RWPE1 (cell line): Measurements from ENCODE around the gene CFAP161.

Experiments
- CTCF ChIA-PET: fragments of 350-600 bp; sonication (Branson Sonifier 250); formaldehyde crosslinking; extraction: SDS; loops from one replicate; lab custom pipeline; 2021; lab: Yijun Ruan, JAX
- POLR2A ChIA-PET: fragments of 400-600 bp; formaldehyde crosslinking; extraction: SDS; loops from one replicate; lab custom pipeline; 2020; ENCODE audit warnings: antibody characterized with exemption; ENCODE audit not compliant: low non-redundant PET; lab: Yijun Ruan, JAX
- DNase-seq: peaks from one replicate; pipeline ENCODE4 v3.0.0; 2012; ENCODE audit warnings: low spot score
- H3K27ac ChIP-seq: fragments of 450-650 bp; 2 replicates; pipeline ENCODE4 v1.5.1; 2017
- TF ChIP-seq, protein P1 (sequence below): fragments of 450-650 bp; conservative IDR thresholded peaks from 2 replicates; pipeline ENCODE4 v1.5.1; 2017; ENCODE audit warnings: low read depth, mild to moderate bottlenecking

Gene CFAP161

GRCh38 chr15:81088470-81089013, 45.5 kb upstream of the CFAP161 start:
- TF ChIP-seq, protein P1, sequence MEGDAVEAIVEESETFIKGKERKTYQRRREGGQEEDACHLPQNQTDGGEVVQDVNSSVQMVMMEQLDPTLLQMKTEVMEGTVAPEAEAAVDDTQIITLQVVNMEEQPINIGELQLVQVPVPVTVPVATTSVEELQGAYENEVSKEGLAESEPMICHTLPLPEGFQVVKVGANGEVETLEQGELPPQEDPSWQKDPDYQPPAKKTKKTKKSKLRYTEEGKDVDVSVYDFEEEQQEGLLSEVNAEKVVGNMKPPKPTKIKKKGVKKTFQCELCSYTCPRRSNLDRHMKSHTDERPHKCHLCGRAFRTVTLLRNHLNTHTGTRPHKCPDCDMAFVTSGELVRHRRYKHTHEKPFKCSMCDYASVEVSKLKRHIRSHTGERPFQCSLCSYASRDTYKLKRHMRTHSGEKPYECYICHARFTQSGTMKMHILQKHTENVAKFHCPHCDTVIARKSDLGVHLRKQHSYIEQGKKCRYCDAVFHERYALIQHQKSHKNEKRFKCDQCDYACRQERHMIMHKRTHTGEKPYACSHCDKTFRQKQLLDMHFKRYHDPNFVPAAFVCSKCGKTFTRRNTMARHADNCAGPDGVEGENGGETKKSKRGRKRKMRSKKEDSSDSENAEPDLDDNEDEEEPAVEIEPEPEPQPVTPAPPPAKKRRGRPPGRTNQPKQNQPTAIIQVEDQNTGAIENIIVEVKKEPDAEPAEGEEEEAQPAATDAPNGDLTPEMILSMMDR, result no peak
- POLR2A ChIA-PET, result no interaction called here
- no peak for DNase-seq
- CTCF ChIA-PET, result no interaction called here
- H3K27ac ChIP-seq, result no peak overlapping the region

GRCh38 chr15:81091889-81092558, 42.0 kb upstream of the CFAP161 start:
- ChIA-PET POLR2A (interaction anchor here (0.6 kb wide), 1 partner anchor 301 kb away, joined by 10 read pairs; no protein-coding TSS in a partner anchor), CTCF (interaction anchor here (0.9 kb wide), 1 partner anchor 183 kb away, joined by 4 read pairs; no protein-coding TSS in a partner anchor)
- peak overlapping the region; percentile 61 for H3K27ac ChIP-seq
- peak; percentile 86 for DNase-seq
- TF ChIP-seq, protein P1, result no peak

DNA sequence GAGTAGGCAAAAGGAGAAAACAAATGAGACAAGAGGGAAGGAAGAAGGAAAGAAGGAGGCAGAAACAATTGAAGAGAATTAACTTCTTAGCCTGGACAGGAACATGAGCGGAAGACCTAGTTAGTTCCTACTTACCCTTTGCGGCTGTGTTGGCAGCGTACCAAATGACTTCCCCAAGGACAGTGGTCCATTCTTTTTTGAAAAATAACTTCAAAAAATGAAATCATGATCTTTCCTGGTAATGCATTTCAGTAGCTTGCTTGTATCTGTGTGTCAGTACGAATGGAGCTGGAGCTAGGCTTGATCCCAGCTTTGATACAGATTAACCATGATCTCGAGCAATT, 41.5 kb upstream of the CFAP161 start:
- H3K27ac ChIP-seq, result no peak overlapping the region
- ChIA-PET POLR2A (no interaction called here), CTCF (interaction anchor here (0.9 kb wide), 1 partner anchor 183 kb away, joined by 4 read pairs; no protein-coding TSS in a partner anchor)
- TF ChIP-seq, protein P1, result no peak
- no peak for DNase-seq

DNA sequence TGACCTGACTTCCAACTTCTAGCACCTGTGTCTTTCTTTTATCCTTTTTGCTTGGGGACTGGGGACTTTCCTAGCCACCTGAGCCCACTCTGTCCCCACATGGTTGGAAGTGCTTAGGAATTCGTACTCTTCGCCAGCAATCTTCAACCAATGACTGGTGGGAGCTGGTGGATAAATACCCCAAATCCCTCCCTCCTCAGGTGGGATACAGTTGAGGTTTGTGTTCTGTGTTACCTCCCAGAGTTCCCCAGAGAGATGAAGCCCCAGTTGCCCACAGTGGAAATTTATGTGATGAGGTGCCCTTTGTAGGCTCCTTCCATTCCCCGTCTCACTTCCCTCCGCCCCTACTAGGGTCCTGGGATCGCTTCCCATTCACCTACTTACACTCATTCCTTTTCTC, 40.1 kb upstream of the CFAP161 start:
- ChIA-PET POLR2A (no interaction called here), CTCF (interaction anchor here (1.0 kb wide), 1 partner anchor 307 kb away, joined by 3 read pairs; no protein-coding TSS in a partner anchor)
- no peak overlapping the region for H3K27ac ChIP-seq
- DNase-seq, result no peak
- TF ChIP-seq, protein P1, result no peak

DNA sequence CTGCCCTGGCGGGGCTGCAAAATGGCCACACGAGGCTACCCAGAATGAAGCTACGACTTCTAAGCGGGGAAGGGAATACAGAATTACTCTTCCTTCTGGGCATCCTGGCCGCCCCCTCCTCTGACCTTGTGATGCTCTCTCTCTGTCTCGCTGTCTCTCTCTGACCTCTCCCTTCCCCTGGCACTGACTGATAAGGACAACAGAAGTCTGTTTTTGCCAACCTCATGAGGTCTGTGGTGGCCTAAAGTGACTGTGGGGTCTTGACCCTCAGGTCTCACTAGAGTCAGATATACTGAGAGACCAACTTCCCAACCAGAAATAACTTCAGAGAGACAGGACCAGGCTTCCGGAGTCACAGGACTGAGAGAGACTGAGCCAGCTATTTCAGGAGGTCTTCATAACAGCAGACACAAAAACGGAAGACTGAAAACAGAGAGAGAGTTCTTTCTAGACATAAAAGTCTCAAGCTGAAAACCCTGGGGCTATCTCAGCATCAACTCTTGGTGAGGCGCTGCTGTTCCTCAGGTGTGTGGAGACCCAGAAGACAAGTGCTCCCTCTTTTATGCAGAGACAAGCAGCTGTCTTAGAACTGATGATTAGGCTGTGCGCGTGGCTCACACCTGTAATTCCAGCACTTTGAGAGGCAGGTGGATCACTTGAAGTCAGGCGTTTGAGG, 38.2 kb upstream of the CFAP161 start:
- CTCF ChIA-PET, result interaction anchor here (0.7 to 1.2 kb wide), 2 partner anchors 11 to 180 kb away, joined by 3 to 4 read pairs; no protein-coding TSS in a partner anchor
- POLR2A ChIA-PET, result no interaction called here
- H3K27ac ChIP-seq, result no peak overlapping the region
- no peak for DNase-seq
- TF ChIP-seq, protein P1, result no peak

GRCh38 chr15:81096398-81096797, 37.7 kb upstream of the CFAP161 start:
- ChIA-PET CTCF (interaction anchor here (1.2 kb wide), 1 partner anchor 10 kb away, joined by 4 read pairs; no protein-coding TSS in a partner anchor), POLR2A (no interaction called here)
- H3K27ac ChIP-seq, result no peak overlapping the region
- no peak for DNase-seq
- TF ChIP-seq, protein P1, result no peak
